IMR-90 (cell line): ENCODE data around the gene VSTM2A. TPM values are rescaled to one million over a fixed set of nuclear protein-coding genes. Genes with fewer than 3 reads are reported as not detected.
"Not testable (repeated sequence)": the region's sequence is repeated elsewhere in the genome, so short reads cannot be mapped to it uniquely, and the experiment has no call there.

ENCODE experiments used
- ATAC-seq: fragments of 200-7000 bp; cut with Tn5 transposase; 2 replicates; pipeline ENCODE4 v1.9.1; 2020; ENCODE audit warnings: low read depth, mild to moderate bottlenecking, moderate library complexity
- Bru-seq: library from RNA; stranded (reverse); fragments of 400-500 nt; gene quantifications from one replicate; lab custom pipeline; 2021; lab: Mats Ljungman, UMichigan
- BruChase-seq, 2 experiments: library from RNA; stranded (reverse); fragments of 400-500 nt; gene quantifications; one replicate each; lab custom pipeline; 2021; lab: Mats Ljungman, UMichigan
- BruUV-seq: library from RNA; stranded (reverse); fragments of 400-500 nt; replicated peaks from 2 replicates; lab custom pipeline; 2021; lab: Mats Ljungman, UMichigan
- CTCF ChIA-PET: fragments of 300-600 bp; formaldehyde crosslinking; extraction: SDS; loops from one replicate; lab custom pipeline; 2021; ENCODE audit warnings: antibody characterized with exemption; lab: Yijun Ruan, JAX
- POLR2A ChIA-PET: fragments of 300-600 bp; sonication (Branson Sonifier 250); formaldehyde crosslinking; loops from one replicate; lab custom pipeline; 2022; ENCODE audit warnings: antibody characterized with exemption; ENCODE audit not compliant: unreplicated experiment; lab: Charles Lee
- DNase-seq: peaks from one replicate; pipeline ENCODE4 v3.0.0; 2013
- H2AFZ ChIP-seq: replicated peaks from 2 replicates; pipeline ENCODE3; 2013; ENCODE audit warnings: low read length, mild to moderate bottlenecking; ENCODE audit not compliant: poor library complexity
- H2AK5ac ChIP-seq: 2 replicates; pipeline ENCODE4 v1.6.1; 2013; ENCODE audit warnings: low read depth, low read length, inconsistent platforms
- H2AK9ac ChIP-seq: replicated peaks from 2 replicates; pipeline ENCODE3; 2013; ENCODE audit warnings: mild to moderate bottlenecking, low read depth, low read length, moderate library complexity; ENCODE audit not compliant: poor library complexity
- H2BK120ac ChIP-seq: 2 replicates; pipeline ENCODE4 v1.6.1; 2013; ENCODE audit warnings: low read depth, low read length, inconsistent platforms
- H2BK15ac ChIP-seq: 3 replicates; pipeline ENCODE4 v1.6.1; 2013; ENCODE audit warnings: low read depth, low read length, inconsistent platforms
- H2BK20ac ChIP-seq: 2 replicates; pipeline ENCODE4 v1.6.1; 2013; ENCODE audit warnings: low read depth, mild to moderate bottlenecking, inconsistent platforms, low read length, moderate library complexity
- H2BK5ac ChIP-seq: 2 replicates; pipeline ENCODE4 v1.6.1; 2013; ENCODE audit warnings: mild to moderate bottlenecking, low read depth, low read length, inconsistent platforms; ENCODE audit not compliant: poor library complexity, severe bottlenecking
- H3K14ac ChIP-seq: replicated peaks from 2 replicates; pipeline ENCODE4 v1.6.1; 2013; ENCODE audit warnings: low read depth, low read length, inconsistent platforms
- H3K18ac ChIP-seq: 2 replicates; pipeline ENCODE4 v1.6.1; 2013; ENCODE audit warnings: low read depth, low read length, control low read depth
- H3K23ac ChIP-seq: 2 replicates; pipeline ENCODE4 v1.6.1; 2013; ENCODE audit warnings: low read depth, low read length, inconsistent platforms
- H3K27ac ChIP-seq: 2 replicates; pipeline ENCODE4 v1.5.1; 2013; ENCODE audit warnings: mild to moderate bottlenecking, control low read depth, low read length; ENCODE audit not compliant: insufficient read depth
- H3K27me3 ChIP-seq: 2 replicates; pipeline ENCODE4 v1.6.1; 2013; ENCODE audit warnings: low read length; ENCODE audit not compliant: control insufficient read depth, insufficient read depth
- H3K36me3 ChIP-seq: 2 replicates; pipeline ENCODE4 v1.6.1; 2013; ENCODE audit warnings: low read length, mixed read lengths; ENCODE audit not compliant: control insufficient read depth, insufficient read depth
- H3K4ac ChIP-seq: 2 replicates; pipeline ENCODE4 v1.6.1; 2013; ENCODE audit warnings: low read depth, low read length, inconsistent platforms
- H3K4me1 ChIP-seq: 2 replicates; pipeline ENCODE4 v1.6.1; 2013; ENCODE audit warnings: low read length, mixed read lengths; ENCODE audit not compliant: control insufficient read depth, insufficient read depth
- H3K4me2 ChIP-seq: 2 replicates; pipeline ENCODE4 v1.6.1; 2013; ENCODE audit warnings: low read depth, mild to moderate bottlenecking, control low read depth, low read length, moderate library complexity
- H3K4me3 ChIP-seq: 2 replicates; pipeline ENCODE4 v1.5.1; 2013; ENCODE audit warnings: low read depth, mild to moderate bottlenecking, control low read depth, low read length, moderate library complexity; ENCODE audit not compliant: insufficient read depth
- H3K56ac ChIP-seq: 2 replicates; pipeline ENCODE4 v1.6.1; 2013; ENCODE audit warnings: low read length, inconsistent platforms; ENCODE audit not compliant: insufficient read depth; ENCODE audit errors: extremely low read depth
- H3K79me1 ChIP-seq, 2 experiments: 2 replicates each; pipeline ENCODE4 v1.6.1; 2013; ENCODE audit warnings: low read length in 2 of 2, inconsistent platforms in 1 of 2, low read depth in 1 of 2
- H3K9ac ChIP-seq: 2 replicates; pipeline ENCODE4 v1.6.1; 2013; ENCODE audit warnings: low read depth, low read length, control low read depth
- H3K9me1 ChIP-seq: 2 replicates; pipeline ENCODE4 v1.6.1; 2013; ENCODE audit warnings: low read length, inconsistent platforms; ENCODE audit not compliant: insufficient read depth
- H3K9me3 ChIP-seq: 2 replicates; pipeline ENCODE4 v1.6.1; 2013; ENCODE audit warnings: low read length; ENCODE audit not compliant: control insufficient read depth, insufficient read depth
- H4K20me1 ChIP-seq: 2 replicates; pipeline ENCODE4 v1.6.1; 2013; ENCODE audit warnings: low read length, inconsistent platforms; ENCODE audit not compliant: insufficient read depth
- H4K5ac ChIP-seq: 2 replicates; pipeline ENCODE4 v1.6.1; 2013; ENCODE audit warnings: mild to moderate bottlenecking, low read depth, low read length, control low read depth
- H4K8ac ChIP-seq, 2 experiments: 2 replicates each; pipeline ENCODE4 v1.6.1; 2013; ENCODE audit warnings: low read depth in 2 of 2, low read length in 2 of 2, control low read depth in 1 of 2, inconsistent platforms in 1 of 2
- H4K91ac ChIP-seq: 2 replicates; pipeline ENCODE4 v1.6.1; 2013; ENCODE audit warnings: low read depth, low read length, inconsistent platforms; ENCODE audit not compliant: insufficient read depth
- CHD1 ChIP-seq: IDR thresholded peaks from 2 replicates; pipeline ENCODE4 v1.6.1; 2012; ENCODE audit warnings: low read depth, low read length, improper control_type of control experiment
- MAFK ChIP-seq: IDR thresholded peaks from 2 replicates; pipeline ENCODE4 v1.6.1; 2012; ENCODE audit warnings: low read depth, low read length, improper control_type of control experiment
- NFE2L2 ChIP-seq: fragments of 150-350 bp; IDR thresholded peaks from 2 replicates; pipeline ENCODE4 v1.6.1; 2016; ENCODE audit warnings: low read depth, mild to moderate bottlenecking, low read length
- RCOR1 ChIP-seq: IDR thresholded peaks from 2 replicates; pipeline ENCODE4 v1.6.1; 2012; ENCODE audit warnings: mild to moderate bottlenecking, low read length, improper control_type of control experiment; ENCODE audit not compliant: insufficient replicate concordance
- SMC3 ChIP-seq: fragments of 150-350 bp; IDR thresholded peaks from 2 replicates; pipeline ENCODE4 v1.6.1; 2016; ENCODE audit warnings: low read depth, mild to moderate bottlenecking, antibody characterized with exemption, low read length, moderate library complexity
- WGBS, 2 experiments: methylation state at CpG; one replicate each; pipeline versions ENCODE4 v1.1.5 to v1.1.7; 2013; ENCODE audit warnings: missing lambda C conversion rate in 2 of 2; ENCODE audit not compliant: insufficient read length in 1 of 2; ENCODE audit errors: extremely low coverage in 2 of 2; 5-methylcytosine and 5-hydroxymethylcytosine counted together
- dilution Hi-C: fragments of 300-500 bp; cut with HindIII; formaldehyde crosslinking; loops from one replicate; pipeline ENCODE4 v1.14.3; 2018; ENCODE audit warnings: low sequenced_read_pairs; ENCODE audit not compliant: unreplicated experiment
- in situ Hi-C: fragments of 300-500 bp; cut with MboI; formaldehyde crosslinking; loops from 3 replicates; pipeline ENCODE4 v1.14.3; 2019; ENCODE audit warnings: low sequenced_read_pairs, inconsistent platforms, mixed read lengths
- intact Hi-C: fragments of 100-400 bp; cut with micrococcal nuclease; formaldehyde crosslinking; loops from 2 replicates; pipeline ENCODE4 v1.10.0; 2022
- long read RNA-seq: library from polyadenylated mRNA; unstranded; transcript quantifications from one replicate; pipeline ENCODE4 v2.0.0, GENCODE V29; 2021; ENCODE audit not compliant: unreplicated experiment
- polyA plus RNA-seq, 3 experiments: library from polyadenylated mRNA; depleted of rRNA; stranded (reverse); fragments of >200 nt; gene quantifications; 2 replicates each; pipeline ENCODE4 v1.2.3, GENCODE V29; 2012; ENCODE audit warnings: low replicate concordance in 1 of 3
- total RNA-seq: library from RNA; depleted of rRNA; stranded (reverse); fragments of >200 nt; gene quantifications from 2 replicates; pipeline ENCODE4 v1.2.3, GENCODE V29; 2012; rRNA removed

Gene VSTM2A
- not detected in 2 replicates for total RNA-seq
- not detected in 2 replicates for polyA plus RNA-seq (2012; rRNA removed)
- not detected in 2 replicates for polyA plus RNA-seq (2012; cell fraction: cytosol; rRNA removed)
- polyA plus RNA-seq (2012; cell fraction: nucleus; rRNA removed; ENCODE audit: low replicate concordance): not detected in 2 replicates
- not detected for Bru-seq, nascent RNA
- BruChase-seq, experiment 1, labeled RNA remaining after a 6-hour chase: not detected
- not detected for BruChase-seq, experiment 2, labeled RNA remaining after a 2-hour chase
- long read RNA-seq: 0 reads

- no peak within 1 kb of the TSS for H3K56ac ChIP-seq
- H2BK15ac ChIP-seq: no peak within 1 kb of the TSS
- no peaks in the 10 kb centered on the region for H3K9me3 ChIP-seq
- dilution Hi-C loops (no loop called here), in situ Hi-C loops (no loop called here), intact Hi-C loops (no loop called here)
- H3K18ac ChIP-seq: no peak within 1 kb of the TSS
- H3K14ac ChIP-seq: no peak within 1 kb of the TSS
- H3K79me1 ChIP-seq: no peaks in the 10 kb centered on the region
- no peak within 1 kb of the TSS for H3K9ac ChIP-seq
- no peak within 1 kb of the TSS for H4K91ac ChIP-seq
- WGBS, 2 experiments: 2% methylated on average over 22 of the region's 64 CpGs; no CpG with 5 or more reads in 1 of the 2 experiments
- H3K27me3 ChIP-seq: peaks cover 24% of the 10 kb centered on the region
- TF ChIP-seq MAFK (no peak), CHD1 (no peak), NFE2L2 (no peak), RCOR1 (no peak), SMC3 (no peak)
- no peak within 1 kb of the TSS for H2AK5ac ChIP-seq
- no TSS peak for BruUV-seq
- H3K9me1 ChIP-seq: no peaks in the 10 kb centered on the region
- peak within 1 kb of the TSS; percentile 3 for H2AK9ac ChIP-seq
- no peak within 1 kb of the TSS for H2BK120ac ChIP-seq
- H3K4me3 ChIP-seq: no peak within 1 kb of the TSS
- ChIA-PET CTCF (no interaction called here), POLR2A (no interaction called here)
- H4K5ac ChIP-seq: no peak within 1 kb of the TSS
- no peak within 1 kb of the TSS for H3K4ac ChIP-seq
- H3K27ac ChIP-seq: no peak within 1 kb of the TSS
- H2BK5ac ChIP-seq: no peak within 1 kb of the TSS
- H4K8ac ChIP-seq: no peak within 1 kb of the TSS
- H3K4me1 ChIP-seq: no peaks in the 10 kb centered on the region
- H2AFZ ChIP-seq: peak within 1 kb of the TSS; percentile 34
- no peak within 1 kb of the TSS for H2BK20ac ChIP-seq
- no peak within 1 kb of the TSS; the same call in 1 of the 2 replicates for H3K4me2 ChIP-seq
- DNase-seq: no peak
- H3K36me3 ChIP-seq: no peaks in the 10 kb centered on the region
- ATAC-seq: peak; percentile 40; the same call in 1 of the 2 replicates
- no peak within 1 kb of the TSS for H3K23ac ChIP-seq
- no peaks in the 10 kb centered on the region for H4K20me1 ChIP-seq
Observed at GRCh38 chr7:54541669-54542625, at the start of gene VSTM2A. TSS of gene VSTM2A (plus strand) at chr7:54542375. CDS start at chr7:54542731, 356 bp downstream.

- not testable (repeated sequence) for H2BK120ac ChIP-seq, H4K20me1 ChIP-seq
Observed at GRCh38 chr7:54504531-54504930, 37.6 kb upstream of the VSTM2A start.

More at GRCh38 chr7:54504531-54504930, 37.6 kb upstream of the VSTM2A start:
- DNase-seq, H3K14ac ChIP-seq, H3K36me3 ChIP-seq, H4K91ac ChIP-seq, BruUV-seq, H2AFZ ChIP-seq, H3K56ac ChIP-seq, H2BK15ac ChIP-seq, H2AK9ac ChIP-seq, in situ Hi-C loops, H3K9ac ChIP-seq, H4K8ac ChIP-seq, H2AK5ac ChIP-seq, H3K18ac ChIP-seq, H3K4ac ChIP-seq, H3K27ac ChIP-seq, POLR2A ChIA-PET, H3K9me1 ChIP-seq, intact Hi-C loops, H3K4me1 ChIP-seq, H3K9me3 ChIP-seq, H3K4me2 ChIP-seq, H2BK5ac ChIP-seq, H4K5ac ChIP-seq, H3K4me3 ChIP-seq, dilution Hi-C loops, H2BK20ac ChIP-seq, H3K27me3 ChIP-seq, H3K79me1 ChIP-seq, CTCF ChIA-PET, H3K23ac ChIP-seq, ATAC-seq: not testable (repeated sequence)
- WGBS, 2 experiments: 40% methylated on average over 1 of the region's 12 CpGs; no CpG with 5 or more reads in 1 of the 2 experiments
